ENCODE measurements around the gene ADCK1. TPM values are rescaled to one million over a fixed set of nuclear protein-coding genes. Genes with fewer than 3 reads are reported as not detected.

ADCK1 gene
- total and polyA plus RNA-seq, 9 of the 15 experiments (the other 6 are each of a cell fraction or from before 2014, with no cell fraction given), result 2.8 to 8.9 (median 4.3) TPM

GRCh38 chr14:77825895-77826519 is 26.1 kb downstream of the ADCK1 start (continued):
- no peak for TF ChIP-seq MCM7 (IDR thresholded peaks at IDR 0.05)
- TF ChIP-seq ATF7 (IDR thresholded peaks at IDR 0.05), result peak; percentile 29; the same call in 1 of the 2 replicates
- no peak for TF ChIP-seq SIRT6 (IDR thresholded peaks at IDR 0.05; ENCODE audit: low read depth, low read length)
- no peak for TF ChIP-seq CHD4 (IDR thresholded peaks at IDR 0.05; ENCODE audit: insufficient read depth, insufficient replicate concordance, low read depth, low read length, poor library complexity, severe bottlenecking)
- peak in 1 of 2 experiments; percentile 87; a peak in 2 of 4 replicates for TF ChIP-seq HDAC1 (IDR thresholded peaks at IDR 0.05)
- no peak for TF ChIP-seq ILK (tag; IDR thresholded peaks at IDR 0.05; ENCODE audit: borderline replicate concordance, low read depth)
- TF ChIP-seq IRF9 (tag; IDR thresholded peaks at IDR 0.05), result no peak
- TF ChIP-seq FOXJ3 (CRISPR knock-in tag; IDR thresholded peaks at IDR 0.05), result no peak
- no peak for TF ChIP-seq ZNF174 (CRISPR knock-in tag; IDR thresholded peaks at IDR 0.05)
- 0 out of 2 replicates have a peak, but pooled peaks have one; percentile 49 for TF ChIP-seq MYC (IDR thresholded peaks at IDR 0.05; ENCODE audit: low read depth, low read length)
- no peak for TF ChIP-seq MYC (CRISPR knock-in tag; IDR thresholded peaks at IDR 0.05; ENCODE audit: borderline replicate concordance, low read depth)
- no peak for TF ChIP-seq STAT6 (CRISPR knock-in tag; IDR thresholded peaks at IDR 0.05)
- TF ChIP-seq HSF4 (CRISPR knock-in tag; IDR thresholded peaks at IDR 0.05; ENCODE audit: borderline replicate concordance), result peak; percentile 86; the same call in 1 of the 2 replicates
- 0 out of 2 replicates have a peak, but pooled peaks have one; percentile 23 for TF ChIP-seq FOXJ2 (tag; IDR thresholded peaks at IDR 0.05)
- no peak for TF ChIP-seq HOXB6 (CRISPR knock-in tag; IDR thresholded peaks at IDR 0.05; ENCODE audit: borderline replicate concordance)
- no peak for TF ChIP-seq ZFP36 (IDR thresholded peaks at IDR 0.05; ENCODE audit: low read depth, low read length, partially characterized antibody)
- peak; percentile 47; the same call in 1 of the 2 replicates for TF ChIP-seq PML (IDR thresholded peaks at IDR 0.05; ENCODE audit: low read length)
- 0 out of 2 replicates have a peak, but pooled peaks have one; percentile 35 for TF ChIP-seq ARID3B (CRISPR knock-in tag; IDR thresholded peaks at IDR 0.05; ENCODE audit: borderline replicate concordance)
- no peak for TF ChIP-seq POLR3G (IDR thresholded peaks at IDR 0.05; ENCODE audit: extremely low read depth, insufficient read length, insufficient replicate concordance)
- TF ChIP-seq CXXC5 (CRISPR knock-in tag; IDR thresholded peaks at IDR 0.05), result peak; percentile 89
- TF ChIP-seq EZH2 (IDR thresholded peaks at IDR 0.05; ENCODE audit: borderline replicate concordance, low read depth, low read length), result no peak
- TF ChIP-seq THRB (CRISPR knock-in tag; conservative IDR thresholded peaks at IDR 0.05), result no peak
- no peak for TF ChIP-seq SMARCA5 (IDR thresholded peaks at IDR 0.05)

All from K562 (cell line).